ENCODE data around the gene RASGEF1B. TPM values are rescaled to one million over a fixed set of nuclear protein-coding genes. Genes with fewer than 3 reads are reported as not detected.

The RASGEF1B gene
- total RNA-seq, 1 donor from 2014 or later = 13.5 TPM

DNA sequence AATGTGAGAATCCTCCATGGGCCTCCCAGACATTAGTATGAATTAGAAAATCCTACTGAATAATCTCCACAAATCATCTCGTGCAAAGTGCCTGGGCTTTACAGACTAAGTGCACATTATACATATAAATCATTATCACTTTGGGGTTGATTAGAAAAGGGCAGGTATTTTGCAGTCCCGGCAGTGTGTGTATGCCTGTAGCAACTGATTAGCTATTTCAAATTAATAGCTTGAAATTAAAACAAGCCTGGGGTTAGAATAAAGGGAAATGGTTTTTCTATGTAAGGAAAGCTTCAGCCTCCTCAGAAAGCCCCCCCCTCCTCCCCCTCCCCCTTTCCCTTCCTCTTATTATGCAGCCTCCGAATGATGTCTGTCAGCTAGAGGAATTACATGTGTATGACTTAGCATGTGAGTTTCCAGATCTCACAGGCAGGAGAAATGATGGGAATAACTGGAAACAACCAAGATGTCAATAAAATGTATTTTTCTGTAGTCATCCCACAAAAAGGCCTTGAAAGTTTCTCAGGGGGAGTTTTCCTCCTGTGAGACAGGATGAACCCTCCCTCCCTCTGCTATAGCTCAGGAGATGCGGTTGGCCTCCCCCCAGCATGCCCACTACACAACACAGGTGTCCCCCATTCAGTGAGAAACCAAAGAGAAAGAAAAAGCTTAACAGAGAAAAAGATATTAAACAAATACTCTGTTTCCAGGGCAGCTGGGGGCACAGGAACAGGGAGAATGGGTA lies 41.2 kb upstream of the RASGEF1B start:
- no peak for DNase-seq (ENCODE audit: extremely low spot score in 2 of 2)
- H3K4me1 ChIP-seq = no peaks in the 10 kb centered on the region
- no peaks in the 10 kb centered on the region for H3K36me3 ChIP-seq
- H3K27me3 ChIP-seq = no peaks in the 10 kb centered on the region
- H3K4me3 ChIP-seq = no peak overlapping the region
- intact Hi-C loops (cut with DNase I) = no loop called here
- no peak overlapping the region for H3K27ac ChIP-seq
- no peak for TF ChIP-seq POLR2AphosphoS5 (IDR thresholded peaks at IDR 0.05; ENCODE audit: insufficient read depth in 1 of 2, low read depth in 1 of 2)
- no peak for TF ChIP-seq POLR2A (IDR thresholded peaks at IDR 0.05)
- TF ChIP-seq, protein P1, sequence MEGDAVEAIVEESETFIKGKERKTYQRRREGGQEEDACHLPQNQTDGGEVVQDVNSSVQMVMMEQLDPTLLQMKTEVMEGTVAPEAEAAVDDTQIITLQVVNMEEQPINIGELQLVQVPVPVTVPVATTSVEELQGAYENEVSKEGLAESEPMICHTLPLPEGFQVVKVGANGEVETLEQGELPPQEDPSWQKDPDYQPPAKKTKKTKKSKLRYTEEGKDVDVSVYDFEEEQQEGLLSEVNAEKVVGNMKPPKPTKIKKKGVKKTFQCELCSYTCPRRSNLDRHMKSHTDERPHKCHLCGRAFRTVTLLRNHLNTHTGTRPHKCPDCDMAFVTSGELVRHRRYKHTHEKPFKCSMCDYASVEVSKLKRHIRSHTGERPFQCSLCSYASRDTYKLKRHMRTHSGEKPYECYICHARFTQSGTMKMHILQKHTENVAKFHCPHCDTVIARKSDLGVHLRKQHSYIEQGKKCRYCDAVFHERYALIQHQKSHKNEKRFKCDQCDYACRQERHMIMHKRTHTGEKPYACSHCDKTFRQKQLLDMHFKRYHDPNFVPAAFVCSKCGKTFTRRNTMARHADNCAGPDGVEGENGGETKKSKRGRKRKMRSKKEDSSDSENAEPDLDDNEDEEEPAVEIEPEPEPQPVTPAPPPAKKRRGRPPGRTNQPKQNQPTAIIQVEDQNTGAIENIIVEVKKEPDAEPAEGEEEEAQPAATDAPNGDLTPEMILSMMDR (IDR thresholded peaks at IDR 0.05) = no peak
- H3K9me3 ChIP-seq = no peaks in the 10 kb centered on the region

GRCh38 chr4:81512001-81512756 lies 40.5 kb upstream of the RASGEF1B start:
- H3K27ac ChIP-seq = no peak overlapping the region
- no peak for DNase-seq (ENCODE audit: extremely low spot score in 2 of 2)
- TF ChIP-seq POLR2A (IDR thresholded peaks at IDR 0.05) (no peak), POLR2AphosphoS5 (IDR thresholded peaks at IDR 0.05; ENCODE audit: insufficient read depth in 1 of 2, low read depth in 1 of 2) (no peak)
- TF ChIP-seq, protein P1 (IDR thresholded peaks at IDR 0.05) = no peak
- H3K4me3 ChIP-seq = no peak overlapping the region
- H3K9me3 ChIP-seq = no peaks in the 10 kb centered on the region
- intact Hi-C loops (cut with DNase I) = no loop called here
- H3K4me1 ChIP-seq = no peaks in the 10 kb centered on the region
- H3K27me3 ChIP-seq = no peaks in the 10 kb centered on the region
- no peaks in the 10 kb centered on the region for H3K36me3 ChIP-seq

- Histone ChIP-seq H3K36me3 (no peaks in the 10 kb centered on the region), H3K4me3 (no peak overlapping the region), H3K27ac (no peak overlapping the region), H3K27me3 (no peaks in the 10 kb centered on the region), H3K9me3 (no peaks in the 10 kb centered on the region), H3K4me1 (peaks cover 5% of the 10 kb centered on the region)
- TF ChIP-seq, protein P1 (IDR thresholded peaks at IDR 0.05) = no peak
- TF ChIP-seq POLR2AphosphoS5 (IDR thresholded peaks at IDR 0.05; ENCODE audit: insufficient read depth in 1 of 2, low read depth in 1 of 2) (no peak), POLR2A (IDR thresholded peaks at IDR 0.05) (no peak)
- DNase-seq (ENCODE audit: extremely low spot score in 2 of 2) = no peak
- intact Hi-C loops (cut with DNase I) = no loop called here
Measured at GRCh38 chr4:81510643-81511178, 39.0 kb upstream of the RASGEF1B start.

DNA sequence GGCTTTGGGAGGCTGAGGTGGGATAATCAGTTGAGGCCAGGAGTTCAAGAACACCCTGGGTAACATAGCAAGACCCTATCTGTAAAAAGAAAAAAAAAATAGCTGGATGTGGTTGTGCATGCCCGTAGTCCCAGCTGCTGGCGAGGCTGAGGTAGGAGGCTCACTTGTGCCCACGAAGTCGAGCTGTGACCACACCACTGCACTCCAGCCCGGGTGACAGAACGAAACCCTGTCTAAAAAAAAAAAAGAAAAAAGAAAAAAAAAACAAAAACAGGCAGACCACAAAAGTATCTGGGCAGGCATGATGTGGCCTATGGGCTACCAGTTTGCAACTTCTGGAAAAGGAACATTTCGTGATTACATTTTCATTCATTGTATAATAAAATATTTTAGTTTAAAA lies 38.1 kb upstream of the RASGEF1B start:
- Histone ChIP-seq H3K9me3 (no peaks in the 10 kb centered on the region), H3K27me3 (no peaks in the 10 kb centered on the region), H3K27ac (no peak overlapping the region), H3K4me1 (peaks cover 14% of the 10 kb centered on the region), H3K36me3 (no peaks in the 10 kb centered on the region), H3K4me3 (no peak overlapping the region)
- no peak for DNase-seq (ENCODE audit: extremely low spot score in 2 of 2)
- TF ChIP-seq, protein P1 (IDR thresholded peaks at IDR 0.05) = no peak
- TF ChIP-seq POLR2A (IDR thresholded peaks at IDR 0.05) = no peak
- no peak for TF ChIP-seq POLR2AphosphoS5 (IDR thresholded peaks at IDR 0.05; ENCODE audit: insufficient read depth in 1 of 2, low read depth in 1 of 2)
- intact Hi-C loops (cut with DNase I) = no loop called here

Measured in vagina (tissue), 2 donors.